Measurements from ENCODE around the gene TRMU.

DNA sequence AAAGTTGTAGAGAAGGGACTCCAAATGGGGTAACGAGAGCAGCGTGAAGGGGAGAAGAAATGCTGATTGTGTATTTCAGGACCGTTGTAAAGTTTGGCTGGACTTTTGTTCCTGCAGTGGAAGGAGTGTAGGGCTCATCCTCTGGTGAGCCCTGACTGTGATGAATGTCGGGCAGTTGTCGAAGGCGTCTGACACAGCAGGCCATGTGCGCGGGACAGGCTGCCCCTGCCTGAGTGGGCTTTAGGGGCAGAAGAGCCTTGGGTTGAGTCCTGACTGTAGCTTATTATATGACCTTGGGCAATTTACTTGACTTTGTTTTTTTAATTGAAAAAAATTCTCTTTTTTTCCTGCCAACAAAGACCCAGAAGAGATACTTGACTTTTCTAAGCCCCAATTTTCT is 3.1 kb downstream of the TRMU start:
- TF ChIP-seq, protein P1, sequence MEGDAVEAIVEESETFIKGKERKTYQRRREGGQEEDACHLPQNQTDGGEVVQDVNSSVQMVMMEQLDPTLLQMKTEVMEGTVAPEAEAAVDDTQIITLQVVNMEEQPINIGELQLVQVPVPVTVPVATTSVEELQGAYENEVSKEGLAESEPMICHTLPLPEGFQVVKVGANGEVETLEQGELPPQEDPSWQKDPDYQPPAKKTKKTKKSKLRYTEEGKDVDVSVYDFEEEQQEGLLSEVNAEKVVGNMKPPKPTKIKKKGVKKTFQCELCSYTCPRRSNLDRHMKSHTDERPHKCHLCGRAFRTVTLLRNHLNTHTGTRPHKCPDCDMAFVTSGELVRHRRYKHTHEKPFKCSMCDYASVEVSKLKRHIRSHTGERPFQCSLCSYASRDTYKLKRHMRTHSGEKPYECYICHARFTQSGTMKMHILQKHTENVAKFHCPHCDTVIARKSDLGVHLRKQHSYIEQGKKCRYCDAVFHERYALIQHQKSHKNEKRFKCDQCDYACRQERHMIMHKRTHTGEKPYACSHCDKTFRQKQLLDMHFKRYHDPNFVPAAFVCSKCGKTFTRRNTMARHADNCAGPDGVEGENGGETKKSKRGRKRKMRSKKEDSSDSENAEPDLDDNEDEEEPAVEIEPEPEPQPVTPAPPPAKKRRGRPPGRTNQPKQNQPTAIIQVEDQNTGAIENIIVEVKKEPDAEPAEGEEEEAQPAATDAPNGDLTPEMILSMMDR (IDR thresholded peaks at IDR 0.05), result no peak
- no peak for TF ChIP-seq EZH2 (IDR thresholded peaks at IDR 0.05)

Data from neural progenitor cell (in vitro differentiated cells).